Amniotic stem cell (primary cell): ENCODE results near the gene SNRNP200.
"Not testable (repeated sequence)": the region's sequence is repeated elsewhere in the genome, so short reads cannot be mapped to it uniquely, and the experiment has no call there.

Experiments
- DNase-seq: peaks from one replicate; lab custom pipeline; 2025; lab: John Stamatoyannopoulos, UW

SNRNP200 gene

GRCh38 chr2:96274355-96275056, 30.8 kb downstream of the SNRNP200 start:
- DNase-seq, result no peak

GRCh38 chr2:96273763-96274162, 31.6 kb downstream of the SNRNP200 start:
- DNase-seq, result no peak

- DNase-seq, result no peak
Measured at GRCh38 chr2:96271995-96272394, 33.4 kb downstream of the SNRNP200 start.

GRCh38 chr2:96267159-96267971, 38.0 kb downstream of the SNRNP200 start:
- no peak for DNase-seq

- peak; percentile 98 for DNase-seq
Measured at GRCh38 chr2:96265840-96266679, 39.3 kb downstream of the SNRNP200 start, which contains the start of the genes CIAO1 and TMEM127. TSS of gene CIAO1 (plus strand) at chr2:96266225. CDS start at chr2:96266351, 126 bp downstream. TSS of gene TMEM127 (minus strand) at chr2:96265997. CDS start at chr2:96265381, 616 bp downstream.

GRCh38 chr2:96265349-96265839, 40.0 kb downstream of the SNRNP200 start:
- no peak for DNase-seq

- no peak for DNase-seq
Measured at GRCh38 chr2:96264656-96265348, 40.5 kb downstream of the SNRNP200 start.

GRCh38 chr2:96264086-96264485, 41.3 kb downstream of the SNRNP200 start:
- DNase-seq, result no peak

GRCh38 chr2:96262306-96262705, 43.0 kb downstream of the SNRNP200 start:
- DNase-seq, result no peak

- no peak for DNase-seq
Measured at GRCh38 chr2:96261328-96262003, 43.9 kb downstream of the SNRNP200 start.

GRCh38 chr2:96260387-96261260, 44.7 kb downstream of the SNRNP200 start:
- peak; percentile 56 for DNase-seq

- DNase-seq, result no peak
Measured at GRCh38 chr2:96259497-96259921, 45.8 kb downstream of the SNRNP200 start.

GRCh38 chr2:96258166-96259022, 47.0 kb downstream of the SNRNP200 start:
- DNase-seq, result no peak

- DNase-seq, result not testable (repeated sequence)
Measured at GRCh38 chr2:96257744-96258143, 47.6 kb downstream of the SNRNP200 start.

- DNase-seq, result no peak
Measured at GRCh38 chr2:96256611-96257113, 48.7 kb downstream of the SNRNP200 start.

GRCh38 chr2:96254571-96254970, 50.8 kb downstream of the SNRNP200 start:
- DNase-seq, result no peak

- no peak for DNase-seq
Measured at GRCh38 chr2:96253006-96253405, 52.3 kb downstream of the SNRNP200 start.

- no peak for DNase-seq
Measured at GRCh38 chr2:96252526-96252925, 52.8 kb downstream of the SNRNP200 start.
